ENCODE data around the gene NFAT5. TPM values are rescaled to one million over a fixed set of nuclear protein-coding genes. Genes with fewer than 3 reads are reported as not detected.

NFAT5 gene
- total and polyA plus RNA-seq, 9 of the 15 experiments (the other 6 are each of a cell fraction or from before 2014, with no cell fraction given) = 0.78 to 20.5 (median 12.4) TPM

DNA sequence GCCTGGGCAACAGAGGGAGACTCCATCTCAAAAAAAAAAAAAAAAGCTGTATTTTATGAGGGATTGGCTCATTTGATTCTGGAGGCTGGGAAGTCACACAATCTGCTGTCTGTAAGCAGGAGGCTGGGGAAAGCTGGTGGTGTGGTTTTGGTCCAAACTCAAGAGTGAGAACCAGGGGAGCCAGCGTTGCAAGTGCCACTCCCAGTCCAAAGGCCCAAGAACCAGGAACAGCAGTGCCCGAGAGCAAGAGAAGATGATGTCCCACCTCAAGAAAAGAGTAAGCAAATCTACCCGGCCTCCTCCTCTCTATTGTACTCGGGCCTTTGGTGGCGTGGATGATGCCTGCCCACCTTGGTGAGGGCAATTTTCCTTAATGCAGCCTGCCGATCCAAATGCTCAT, 166.3 kb downstream of the NFAT5 start:
- FAIRE-seq = no peak
- no peak overlapping the region for H2AFZ ChIP-seq (ENCODE audit: low read depth, low read length)
- ChIA-PET CTCF (ENCODE audit: low intra/inter-chr PET ratio) (no interaction called here), POLR2A (interaction anchor here (0.6 to 0.7 kb wide), 2 partner anchors 9 to 13 kb away, joined by 3 read pairs; no protein-coding TSS in a partner anchor)
- intact Hi-C loops (cut with micrococcal nuclease) = no loop called here
- DNase-seq (ENCODE audit: extremely low read depth in 1 of 4, low spot score in 3 of 4) = no peak
- no peak overlapping the region for H3K27ac ChIP-seq (ENCODE audit: extremely low read depth, low read depth, low read length)
- no peak for ATAC-seq
- no peaks in the 10 kb centered on the region for H3K36me3 ChIP-seq (ENCODE audit: control insufficient read depth, insufficient read depth, low read length)
- H3K9me3 ChIP-seq (replicated peaks; ENCODE audit: control insufficient read depth, insufficient read depth, low read depth, low read length) = no peaks in the 10 kb centered on the region
- H4K20me1 ChIP-seq (replicated peaks; ENCODE audit: control insufficient read depth, insufficient read depth, low read length) = no peaks in the 10 kb centered on the region
- peaks cover 20% of the 10 kb centered on the region for H3K79me2 ChIP-seq (ENCODE audit: control insufficient read depth, insufficient read depth, low read length)
- no peaks in the 10 kb centered on the region for H3K9me1 ChIP-seq (ENCODE audit: control insufficient read depth, insufficient read depth, low read length)
- 84% methylated on average over 6 of the region's 6 CpGs for WGBS (ENCODE audit: insufficient coverage, low coverage, missing lambda C conversion rate)
- H3K4me2 ChIP-seq (ENCODE audit: insufficient read depth, low read length) = no peak overlapping the region
- no peaks in the 10 kb centered on the region for H3K27me3 ChIP-seq (ENCODE audit: control insufficient read depth in 2 of 2, insufficient read depth in 2 of 2, low read length in 2 of 2)
- no TSS peak for BruUV-seq (replicated peaks)
- H3K4me1 ChIP-seq (replicated peaks in 1 of 2; ENCODE audit: control insufficient read depth in 2 of 2, insufficient read depth in 2 of 2, low read length in 2 of 2) = peaks cover 9 to 13% of the 10 kb centered on the region in 2 experiments; a peak in 4 of 5 replicates
- no peak overlapping the region for H3K4me3 ChIP-seq
- TF ChIP-seq HEY1 (CRISPR knock-in tag; IDR thresholded peaks at IDR 0.05; ENCODE audit: borderline replicate concordance) (no peak), PTTG1 (tag; IDR thresholded peaks at IDR 0.05; ENCODE audit: low read depth) (no peak), KDM2B (CRISPR knock-in tag; IDR thresholded peaks at IDR 0.05) (no peak)
- TF ChIP-seq, protein P1, sequence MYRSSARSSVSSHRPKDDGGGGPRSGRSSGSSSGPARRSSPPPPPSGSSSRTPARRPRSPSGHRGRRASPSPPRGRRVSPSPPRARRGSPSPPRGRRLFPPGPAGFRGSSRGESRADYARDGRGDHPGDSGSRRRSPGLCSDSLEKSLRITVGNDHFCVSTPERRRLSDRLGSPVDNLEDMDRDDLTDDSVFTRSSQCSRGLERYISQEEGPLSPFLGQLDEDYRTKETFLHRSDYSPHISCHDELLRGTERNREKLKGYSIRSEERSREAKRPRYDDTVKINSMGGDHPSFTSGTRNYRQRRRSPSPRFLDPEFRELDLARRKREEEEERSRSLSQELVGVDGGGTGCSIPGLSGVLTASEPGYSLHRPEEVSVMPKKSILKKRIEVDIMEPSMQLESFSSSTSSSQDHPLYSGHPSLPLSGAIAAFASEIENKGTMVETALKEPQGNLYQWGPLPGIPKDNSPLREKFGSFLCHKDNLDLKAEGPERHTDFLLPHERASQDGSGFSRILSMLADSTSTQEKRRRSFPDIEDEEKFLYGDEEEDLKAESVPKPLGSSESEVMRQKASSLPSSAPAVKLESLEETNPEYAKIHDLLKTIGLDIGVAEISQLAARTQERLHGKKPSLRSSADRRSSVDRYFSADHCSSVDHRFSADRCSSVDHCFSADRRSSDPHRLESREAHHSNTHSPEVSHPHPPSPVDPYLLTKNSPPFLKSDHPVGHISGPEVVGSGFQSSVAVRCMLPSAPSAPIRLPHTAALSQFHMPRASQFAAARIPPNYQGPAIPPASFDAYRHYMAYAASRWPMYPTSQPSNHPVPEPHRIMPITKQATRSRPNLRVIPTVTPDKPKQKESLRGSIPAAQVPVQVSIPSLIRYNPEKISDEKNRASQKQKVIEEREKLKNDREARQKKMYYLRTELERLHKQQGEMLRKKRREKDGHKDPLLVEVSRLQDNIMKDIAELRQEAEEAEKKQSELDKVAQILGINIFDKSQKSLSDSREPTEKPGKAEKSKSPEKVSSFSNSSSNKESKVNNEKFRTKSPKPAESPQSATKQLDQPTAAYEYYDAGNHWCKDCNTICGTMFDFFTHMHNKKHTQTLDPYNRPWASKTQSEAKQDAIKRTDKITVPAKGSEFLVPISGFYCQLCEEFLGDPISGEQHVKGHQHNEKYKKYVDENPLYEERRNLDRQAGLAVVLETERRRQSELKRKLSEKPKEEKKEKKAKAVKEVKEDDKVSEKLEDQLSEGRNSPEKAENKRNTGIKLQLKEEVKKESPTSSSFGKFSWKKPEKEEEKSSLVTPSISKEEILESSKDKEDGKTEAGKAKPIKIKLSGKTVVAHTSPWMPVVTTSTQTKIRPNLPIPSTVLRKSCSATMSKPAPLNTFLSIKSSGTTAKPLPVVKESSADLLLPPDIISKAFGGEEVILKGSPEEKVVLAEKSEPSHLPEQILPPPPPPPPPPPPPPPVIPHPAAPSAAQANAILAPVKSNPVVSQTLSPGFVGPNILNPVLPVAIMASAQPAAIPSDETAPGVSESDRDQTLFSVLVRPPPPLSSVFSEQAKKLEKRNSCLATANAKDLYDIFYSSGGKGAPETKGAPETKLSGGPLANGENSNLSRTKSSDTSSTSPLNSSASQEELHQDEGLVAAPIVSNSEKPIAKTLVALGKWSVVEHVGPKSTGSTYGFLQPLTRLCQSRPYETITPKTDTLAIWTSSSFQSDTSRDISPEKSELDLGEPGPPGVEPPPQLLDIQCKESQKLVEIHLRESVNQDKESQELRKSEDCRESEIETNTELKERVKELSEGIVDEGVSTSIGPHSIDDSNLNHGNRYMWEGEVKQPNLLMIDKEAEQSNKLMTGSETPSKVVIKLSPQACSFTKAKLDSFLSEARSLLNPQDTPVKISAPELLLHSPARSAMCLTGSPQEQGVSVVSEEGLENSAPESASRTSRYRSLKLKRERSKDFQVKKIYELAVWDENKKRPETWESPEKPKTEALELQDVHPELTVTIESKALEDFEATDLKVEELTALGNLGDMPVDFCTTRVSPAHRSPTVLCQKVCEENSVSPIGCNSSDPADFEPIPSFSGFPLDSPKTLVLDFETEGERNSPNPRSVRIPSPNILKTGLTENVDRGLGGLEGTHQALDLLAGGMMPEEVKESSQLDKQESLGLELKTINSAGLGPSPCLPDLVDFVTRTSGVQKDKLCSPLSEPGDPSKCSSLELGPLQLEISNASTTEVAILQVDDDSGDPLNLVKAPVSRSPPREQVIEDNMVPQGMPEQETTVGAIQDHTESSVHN (IDR thresholded peaks at IDR 0.05; ENCODE audit: borderline replicate concordance in 1 of 2, low read depth in 1 of 2) = no peak
- in situ Hi-C loops (cut with MboI) = no loop called here
- H3K9ac ChIP-seq (ENCODE audit: insufficient read depth in 1 of 2, low read depth in 2 of 2, low read length in 2 of 2) = no peak overlapping the region

All from K562 (cell line).